Suprapubic skin (tissue), 4 donors: ENCODE data around the gene ABHD2. TPM values are rescaled to one million over a fixed set of nuclear protein-coding genes. Genes with fewer than 3 reads are reported as not detected.

Experiments used
- DNase-seq, 2 donors: peaks; one replicate each; pipeline ENCODE4 v3.0.0-alpha.2; 2019; ENCODE audit warnings: low spot score in 2 of 2
- H3K27ac ChIP-seq: fragments of 200-600 bp; sonication (generic); one replicate; pipeline ENCODE4 v1.5.1; 2019
- H3K27me3 ChIP-seq: fragments of 200-600 bp; sonication (generic); one replicate; pipeline ENCODE4 v1.5.1; 2019
- H3K36me3 ChIP-seq: fragments of 200-600 bp; sonication (generic); one replicate; pipeline ENCODE4 v1.5.1; 2019
- H3K4me1 ChIP-seq: fragments of 200-600 bp; sonication (generic); one replicate; pipeline ENCODE4 v1.5.1; 2019
- H3K4me3 ChIP-seq: fragments of 200-600 bp; sonication (generic); one replicate; pipeline ENCODE4 v1.5.1; 2019; ENCODE audit warnings: mild to moderate bottlenecking
- H3K9me3 ChIP-seq: fragments of 200-600 bp; sonication (generic); one replicate; pipeline ENCODE4 v1.5.1; 2019
- CTCF ChIP-seq, 2 donors: fragments of 200-600 bp in 1 of 2; fragments of 450-650 bp in 1 of 2; sonication (generic) in 1 of 2; IDR thresholded peaks; one replicate each; pipeline ENCODE4 v1.5.1; 2016 to 2019; ENCODE audit warnings: antibody characterized with exemption in 2 of 2, mild to moderate bottlenecking in 1 of 2, moderate library complexity in 1 of 2
- EP300 ChIP-seq: sonication (generic); formaldehyde crosslinking; IDR thresholded peaks from one replicate; pipeline ENCODE4 v1.6.1; 2017; ENCODE audit warnings: antibody characterized with exemption
- POLR2A ChIP-seq, 2 donors: fragments of 450-650 bp; IDR thresholded peaks; one replicate each; pipeline ENCODE4 v1.6.1; 2017; ENCODE audit warnings: antibody characterized with exemption in 2 of 2, mild to moderate bottlenecking in 2 of 2, moderate library complexity in 2 of 2
- POLR2AphosphoS5 ChIP-seq, 3 donors: sonication (generic); formaldehyde crosslinking; IDR thresholded peaks; one replicate each; pipeline ENCODE4 v1.6.1; 2017; ENCODE audit warnings: antibody characterized with exemption in 3 of 3
- WGBS: methylation state at CpG from one replicate; pipeline ENCODE4 v1.1.5; 2018; 5-methylcytosine and 5-hydroxymethylcytosine counted together
- total RNA-seq, 4 donors: library from RNA; depleted of rRNA; stranded (reverse); fragments of >200 nt; gene quantifications; one replicate each; pipeline ENCODE4 v1.1.0, GENCODE V29; 2016

ABHD2 gene
- total RNA-seq, 4 donors from 2014 or later: 38.0 to 78.0 (median 63.2) TPM

DNA sequence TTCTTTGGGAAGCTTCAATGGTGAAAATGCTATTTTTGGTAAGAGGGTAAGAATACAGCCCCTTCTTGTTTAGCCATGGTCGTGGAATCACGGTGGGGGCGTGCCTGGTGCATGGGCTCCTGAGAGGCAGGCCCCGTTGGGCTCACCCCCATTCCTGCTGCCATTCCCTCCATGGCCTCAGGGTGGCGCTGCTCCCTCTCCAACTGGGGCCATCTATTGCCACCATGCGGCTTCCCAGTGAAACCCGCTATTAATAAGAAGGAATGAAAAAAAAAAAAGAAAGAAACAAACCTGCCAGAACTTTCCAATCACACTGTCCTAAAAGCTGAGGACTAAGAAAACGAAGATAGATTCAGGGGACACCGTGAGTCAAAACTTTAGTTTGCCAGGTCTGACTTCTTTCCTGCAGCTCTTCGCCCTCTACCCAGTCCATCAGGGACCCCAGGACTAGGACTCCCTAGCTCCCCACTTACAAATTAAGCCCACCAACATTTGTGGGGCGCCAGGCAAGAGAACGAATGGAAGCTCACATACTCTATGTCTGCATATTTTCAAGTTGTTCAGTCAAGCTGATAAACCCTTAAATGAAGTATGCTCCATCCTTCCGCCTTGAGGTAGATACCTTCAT is 30.6 kb upstream of the ABHD2 start:
- DNase-seq: peak; percentile 90
- WGBS: 27% methylated on average over 13 of the region's 13 CpGs
- TF ChIP-seq POLR2AphosphoS5 (IDR thresholded peaks at IDR 0.05) (no peak), CTCF (IDR thresholded peaks at IDR 0.05) (peak; percentile 96 to 99)
- H3K27ac ChIP-seq: no peak overlapping the region
- H3K4me3 ChIP-seq: no peak overlapping the region
- no peaks in the 10 kb centered on the region for H3K9me3 ChIP-seq
- no peaks in the 10 kb centered on the region for H3K27me3 ChIP-seq
- H3K4me1 ChIP-seq: peaks cover 4% of the 10 kb centered on the region
- no peaks in the 10 kb centered on the region for H3K36me3 ChIP-seq

GRCh38 chr15:89058376-89058775 is 29.9 kb upstream of the ABHD2 start:
- no peak overlapping the region for H3K27ac ChIP-seq
- WGBS: 88% methylated on average over 3 of the region's 4 CpGs
- no peak for TF ChIP-seq CTCF (IDR thresholded peaks at IDR 0.05)
- TF ChIP-seq POLR2AphosphoS5 (IDR thresholded peaks at IDR 0.05): no peak
- TF ChIP-seq EP300: no peak
- no peak for TF ChIP-seq POLR2A (IDR thresholded peaks at IDR 0.05)
- no peaks in the 10 kb centered on the region for H3K9me3 ChIP-seq
- no peak for DNase-seq
- no peak overlapping the region for H3K4me3 ChIP-seq
- peaks cover 4% of the 10 kb centered on the region for H3K4me1 ChIP-seq
- no peaks in the 10 kb centered on the region for H3K36me3 ChIP-seq
- no peaks in the 10 kb centered on the region for H3K27me3 ChIP-seq

DNA sequence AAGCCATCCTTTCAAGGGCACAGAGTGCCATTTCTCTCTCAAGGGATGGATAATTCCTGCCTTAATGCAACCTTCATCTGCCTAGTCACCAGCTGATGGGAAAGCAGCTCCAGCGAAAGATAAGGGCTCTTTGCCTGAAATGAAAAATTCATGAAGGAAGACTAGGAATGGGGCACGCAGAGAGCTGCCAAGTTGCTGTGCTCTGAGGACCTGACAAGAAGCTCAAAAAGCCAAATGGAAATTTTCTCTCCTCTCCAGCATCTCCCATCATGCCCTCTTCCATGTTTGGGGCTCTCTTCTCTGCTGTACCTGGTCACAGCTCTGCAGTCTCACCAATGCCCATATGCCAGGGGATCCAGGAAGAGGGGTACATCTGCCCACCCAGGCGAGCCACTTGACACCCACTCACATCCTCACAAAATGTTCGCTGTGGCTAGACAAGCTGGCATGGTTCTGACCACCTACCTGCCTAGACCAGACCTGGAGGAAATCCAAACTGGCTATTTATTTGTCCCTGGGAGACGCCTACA is 29.3 kb upstream of the ABHD2 start:
- H3K36me3 ChIP-seq: no peaks in the 10 kb centered on the region
- DNase-seq: no peak
- no peak overlapping the region for H3K4me3 ChIP-seq
- no peaks in the 10 kb centered on the region for H3K9me3 ChIP-seq
- no peak for TF ChIP-seq EP300
- TF ChIP-seq CTCF (IDR thresholded peaks at IDR 0.05): no peak
- no peak for TF ChIP-seq POLR2AphosphoS5 (IDR thresholded peaks at IDR 0.05)
- no peak for TF ChIP-seq POLR2A (IDR thresholded peaks at IDR 0.05)
- peaks cover 4% of the 10 kb centered on the region for H3K4me1 ChIP-seq
- WGBS: 91% methylated on average over 5 of the region's 5 CpGs
- H3K27ac ChIP-seq: no peak overlapping the region
- H3K27me3 ChIP-seq: no peaks in the 10 kb centered on the region

GRCh38 chr15:89066280-89066679 is 22.0 kb upstream of the ABHD2 start:
- no peak overlapping the region for H3K27ac ChIP-seq
- no peak for TF ChIP-seq EP300
- TF ChIP-seq POLR2AphosphoS5 (IDR thresholded peaks at IDR 0.05): no peak
- no peak for TF ChIP-seq CTCF (IDR thresholded peaks at IDR 0.05)
- no peak for TF ChIP-seq POLR2A (IDR thresholded peaks at IDR 0.05)
- H3K36me3 ChIP-seq: no peaks in the 10 kb centered on the region
- no peak overlapping the region for H3K4me3 ChIP-seq
- no peaks in the 10 kb centered on the region for H3K27me3 ChIP-seq
- 100% methylated on average over 1 of the region's 1 CpG for WGBS
- H3K9me3 ChIP-seq: peaks cover 7% of the 10 kb centered on the region
- no peaks in the 10 kb centered on the region for H3K4me1 ChIP-seq
- DNase-seq: no peak

DNA sequence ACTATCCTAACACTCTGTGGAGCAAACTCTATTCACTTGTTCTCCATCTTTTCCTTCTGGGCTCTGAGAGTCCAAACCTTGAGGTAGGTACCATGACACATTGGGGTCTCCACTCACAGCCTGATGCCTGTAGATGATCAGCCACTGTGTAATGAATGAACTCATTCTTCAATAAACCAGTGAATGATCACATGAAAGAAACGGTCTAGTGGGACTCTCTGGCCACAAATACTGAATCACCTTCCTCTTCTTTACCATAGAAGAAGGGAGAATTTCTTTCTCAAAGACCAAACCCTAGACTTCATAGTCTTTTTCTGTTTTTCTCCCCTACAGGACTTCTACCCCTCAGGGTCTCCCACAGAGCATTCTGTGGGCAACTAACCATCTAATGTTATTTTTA is 20.5 kb upstream of the ABHD2 start:
- 50% methylated on average over 1 of the region's 1 CpG for WGBS
- DNase-seq: no peak
- no peaks in the 10 kb centered on the region for H3K27me3 ChIP-seq
- no peaks in the 10 kb centered on the region for H3K4me1 ChIP-seq
- H3K9me3 ChIP-seq: peaks cover 7% of the 10 kb centered on the region
- H3K27ac ChIP-seq: no peak overlapping the region
- TF ChIP-seq POLR2AphosphoS5 (IDR thresholded peaks at IDR 0.05) (no peak), EP300 (no peak), POLR2A (IDR thresholded peaks at IDR 0.05) (no peak), CTCF (IDR thresholded peaks at IDR 0.05) (no peak)
- no peaks in the 10 kb centered on the region for H3K36me3 ChIP-seq
- H3K4me3 ChIP-seq: no peak overlapping the region
